Naive thymus-derived CD4-positive, alpha-beta T cell (primary cell): ENCODE measurements around the gene ROBO1. TPM values are rescaled to one million over a fixed set of nuclear protein-coding genes. Genes with fewer than 3 reads are reported as not detected.

Source experiments
- ATAC-seq: fragments of 150-1000 bp; cut with Tn5 transposase; 2 replicates; pipeline ENCODE4 v1.10.0; 2021; ENCODE audit warnings: mild to moderate bottlenecking, moderate library complexity
- CTCF ChIA-PET: fragments of 350-600 bp; sonication (Branson Sonifier 250); formaldehyde crosslinking; loops from one replicate; lab custom pipeline; 2021; ENCODE audit warnings: antibody characterized with exemption; lab: Charles Lee
- POLR2A ChIA-PET: fragments of 350-600 bp; sonication (Branson Sonifier 250); formaldehyde crosslinking; loops from one replicate; lab custom pipeline; 2021; ENCODE audit warnings: antibody characterized with exemption, inconsistent platforms; lab: Charles Lee
- DNase-seq, 9 donors: peaks; one replicate each; pipeline versions ENCODE4 v3.0.0 to v3.0.0-alpha.2; 2020 to 2022; ENCODE audit warnings: mixed read lengths in 1 of 9
- H3K27ac ChIP-seq: one replicate; pipeline ENCODE4 v1.7.0; 2013; ENCODE audit warnings: mild to moderate bottlenecking, low read depth, low read length, moderate library complexity
- H3K27me3 ChIP-seq, 2 donors: one replicate each; pipeline ENCODE4 v1.7.0; 2013; ENCODE audit warnings: low read length in 2 of 2, mild to moderate bottlenecking in 2 of 2, moderate library complexity in 2 of 2; ENCODE audit not compliant: control insufficient read depth in 2 of 2, insufficient read depth in 2 of 2
- H3K36me3 ChIP-seq, 3 experiments: 1 replicate in 2 of 3; 2 replicates in 1 of 3; pipeline ENCODE4 v1.7.0; 2013; ENCODE audit warnings: low read length in 3 of 3, mild to moderate bottlenecking in 3 of 3, moderate library complexity in 1 of 3; ENCODE audit not compliant: insufficient read depth in 3 of 3, control insufficient read depth in 2 of 3
- H3K4me1 ChIP-seq, 2 donors: one replicate each; pipeline ENCODE4 v1.7.0; 2013; ENCODE audit warnings: low read length in 2 of 2, mild to moderate bottlenecking in 2 of 2, moderate library complexity in 1 of 2; ENCODE audit not compliant: control insufficient read depth in 2 of 2, insufficient read depth in 2 of 2
- H3K4me3 ChIP-seq: 2 replicates; pipeline ENCODE4 v1.7.0; 2013; ENCODE audit warnings: mild to moderate bottlenecking, low read length
- H3K9me3 ChIP-seq, 3 experiments: 1 replicate in 2 of 3; 2 replicates in 1 of 3; pipeline ENCODE4 v1.7.0; 2013; ENCODE audit warnings: low read length in 3 of 3; ENCODE audit not compliant: control insufficient read depth in 2 of 3
- H3K27ac Mint-ChIP-seq, 9 donors: one replicate each; pipeline ENCODE4 v1.8.0; 2020 to 2022; ENCODE audit warnings: mixed read lengths in 9 of 9, mild to moderate bottlenecking in 8 of 9, moderate library complexity in 5 of 9, inconsistent platforms in 2 of 9
- H3K27me3 Mint-ChIP-seq, 5 donors: one replicate each; pipeline ENCODE4 v1.8.0; 2021 to 2022; ENCODE audit warnings: mixed read lengths in 5 of 5, mild to moderate bottlenecking in 1 of 5
- H3K36me3 Mint-ChIP-seq, 5 donors: one replicate each; pipeline ENCODE4 v1.8.0; 2020 to 2022; ENCODE audit warnings: mixed read lengths in 5 of 5, mild to moderate bottlenecking in 3 of 5, inconsistent platforms in 1 of 5
- H3K4me1 Mint-ChIP-seq, 7 donors: one replicate each; pipeline ENCODE4 v1.8.0; 2020 to 2022; ENCODE audit warnings: mixed read lengths in 7 of 7, mild to moderate bottlenecking in 3 of 7, inconsistent platforms in 1 of 7
- H3K4me3 Mint-ChIP-seq, 10 donors: one replicate each; pipeline ENCODE4 v1.8.0; 2020 to 2022; ENCODE audit warnings: mild to moderate bottlenecking in 10 of 10, mixed read lengths in 10 of 10, moderate library complexity in 6 of 10, inconsistent platforms in 2 of 10
- H3K9me3 Mint-ChIP-seq, 11 donors: one replicate each; pipeline ENCODE4 v1.8.0; 2020 to 2022; ENCODE audit warnings: mixed read lengths in 11 of 11, mild to moderate bottlenecking in 4 of 11, inconsistent platforms in 1 of 11, moderate library complexity in 1 of 11
- intact Hi-C, 2 donors: fragments of 100-400 bp; cut with micrococcal nuclease; formaldehyde crosslinking; loops; one replicate each; pipeline ENCODE4 v1.15.1; 2023
- polyA plus RNA-seq, 2 donors: library from polyadenylated mRNA; unstranded; fragments of 300-500 nt; fragmentation: Illumina TruSeq; gene quantifications; one replicate each; pipeline ENCODE4 v1.2.3, GENCODE V29; 2021
- total RNA-seq, 6 experiments: library from RNA in 5 of 6; stranded (reverse) in 5 of 6; gene quantifications; 1 replicate in 5 of 6; 2 replicates in 1 of 6; pipeline ENCODE4 v1.2.3 and lab custom pipeline; 2021 to 2026

Gene ROBO1
- total and polyA plus RNA-seq, 7 experiments from 2014 or later, result 0.08 to 0.59 (median 0.26) TPM; not detected in 2

GRCh38 chr3:79657076-79657475 is 110.7 kb downstream of the ROBO1 start:
- H3K27ac Mint-ChIP-seq, result no peak overlapping the region

GRCh38 chr3:79654019-79654418 is 113.8 kb downstream of the ROBO1 start:
- H3K27ac ChIP-seq, result no peak overlapping the region
- H3K4me3 Mint-ChIP-seq, result no peak overlapping the region
- ChIA-PET POLR2A (no interaction called here), CTCF (no interaction called here)
- no peak overlapping the region for H3K27ac Mint-ChIP-seq
- H3K9me3 Mint-ChIP-seq, result peaks cover 0 to 10% (median 0%) of the 10 kb centered on the region in 11 donors
- no peak for ATAC-seq
- H3K9me3 ChIP-seq, result no peaks in the 10 kb centered on the region
- H3K27me3 ChIP-seq, result no peaks in the 10 kb centered on the region
- H3K4me1 ChIP-seq, result no peaks in the 10 kb centered on the region
- H3K36me3 Mint-ChIP-seq, result no peaks in the 10 kb centered on the region
- no peak for DNase-seq
- no peaks in the 10 kb centered on the region for H3K27me3 Mint-ChIP-seq
- H3K36me3 ChIP-seq, result no peaks in the 10 kb centered on the region
- no peaks in the 10 kb centered on the region for H3K4me1 Mint-ChIP-seq
- intact Hi-C loops, result no loop called here
- no peak overlapping the region for H3K4me3 ChIP-seq

More at GRCh38 chr3:79657076-79657475, 110.7 kb downstream of the ROBO1 start:
- H3K27me3 ChIP-seq, result no peaks in the 10 kb centered on the region
- H3K27ac ChIP-seq, result no peak overlapping the region
- CTCF ChIA-PET, result no interaction called here
- H3K4me3 ChIP-seq, result no peak overlapping the region
- DNase-seq, result no peak
- no peak for ATAC-seq
- intact Hi-C loops, result no loop called here
- Mint-ChIP-seq H3K4me1 (no peaks in the 10 kb centered on the region), H3K9me3 (peaks cover 0 to 20% (median 4%) of the 10 kb centered on the region in 11 donors), H3K4me3 (no peak overlapping the region), H3K27me3 (no peaks in the 10 kb centered on the region), H3K36me3 (no peaks in the 10 kb centered on the region)
- POLR2A ChIA-PET, result no interaction called here
- no peaks in the 10 kb centered on the region for H3K4me1 ChIP-seq
- no peaks in the 10 kb centered on the region for H3K9me3 ChIP-seq
- H3K36me3 ChIP-seq, result no peaks in the 10 kb centered on the region

GRCh38 chr3:79653266-79653830 is 114.5 kb downstream of the ROBO1 start:
- H3K27ac Mint-ChIP-seq, result no peak overlapping the region

GRCh38 chr3:79651536-79652065 is 116.2 kb downstream of the ROBO1 start:
- Histone ChIP-seq H3K4me1 (no peaks in the 10 kb centered on the region), H3K27me3 (no peaks in the 10 kb centered on the region), H3K27ac (no peak overlapping the region), H3K9me3 (no peaks in the 10 kb centered on the region), H3K4me3 (no peak overlapping the region), H3K36me3 (no peaks in the 10 kb centered on the region)
- ChIA-PET POLR2A (no interaction called here), CTCF (no interaction called here)
- Mint-ChIP-seq H3K9me3 (peaks cover 0 to 11% (median 2%) of the 10 kb centered on the region in 11 donors), H3K27ac (no peak overlapping the region), H3K4me3 (no peak overlapping the region), H3K27me3 (no peaks in the 10 kb centered on the region), H3K4me1 (no peaks in the 10 kb centered on the region), H3K36me3 (no peaks in the 10 kb centered on the region)
- ATAC-seq (no peak), DNase-seq (no peak)
- intact Hi-C loops, result no loop called here

More at GRCh38 chr3:79653266-79653830, 114.5 kb downstream of the ROBO1 start:
- Mint-ChIP-seq H3K4me3 (no peak overlapping the region), H3K36me3 (no peaks in the 10 kb centered on the region), H3K27me3 (no peaks in the 10 kb centered on the region), H3K9me3 (peaks cover 0 to 10% (median 1%) of the 10 kb centered on the region in 11 donors), H3K4me1 (no peaks in the 10 kb centered on the region)
- Histone ChIP-seq H3K4me3 (no peak overlapping the region), H3K27me3 (no peaks in the 10 kb centered on the region), H3K36me3 (no peaks in the 10 kb centered on the region), H3K9me3 (no peaks in the 10 kb centered on the region), H3K4me1 (no peaks in the 10 kb centered on the region), H3K27ac (no peak overlapping the region)
- no peak for DNase-seq
- no peak for ATAC-seq
- intact Hi-C loops, result no loop called here
- CTCF ChIA-PET, result no interaction called here
- POLR2A ChIA-PET, result no interaction called here

- H3K36me3 ChIP-seq, result no peaks in the 10 kb centered on the region
- no peaks in the 10 kb centered on the region for H3K4me1 Mint-ChIP-seq
- H3K9me3 ChIP-seq, result no peaks in the 10 kb centered on the region
- no peaks in the 10 kb centered on the region for H3K27me3 ChIP-seq
- H3K27me3 Mint-ChIP-seq, result no peaks in the 10 kb centered on the region
- no peaks in the 10 kb centered on the region for H3K4me1 ChIP-seq
- ChIA-PET POLR2A (no interaction called here), CTCF (no interaction called here)
- H3K27ac Mint-ChIP-seq, result no peak overlapping the region
- H3K36me3 Mint-ChIP-seq, result no peaks in the 10 kb centered on the region
- ATAC-seq, result no peak
- H3K4me3 ChIP-seq, result no peak overlapping the region
- peaks cover 0 to 32% (median 15%) of the 10 kb centered on the region in 11 donors for H3K9me3 Mint-ChIP-seq
- no peak overlapping the region for H3K4me3 Mint-ChIP-seq
- H3K27ac ChIP-seq, result no peak overlapping the region
- no peak for DNase-seq
- intact Hi-C loops, result no loop called here
These were observed 127.9 kb downstream of the ROBO1 start for GRCh38 chr3:79639855-79640254.

- Mint-ChIP-seq H3K27ac (no peak overlapping the region), H3K27me3 (no peaks in the 10 kb centered on the region), H3K9me3 (peaks cover 1 to 19% (median 9%) of the 10 kb centered on the region in 11 donors), H3K36me3 (no peaks in the 10 kb centered on the region), H3K4me1 (no peaks in the 10 kb centered on the region), H3K4me3 (no peak overlapping the region)
- Histone ChIP-seq H3K4me3 (no peak overlapping the region), H3K9me3 (no peaks in the 10 kb centered on the region), H3K27me3 (no peaks in the 10 kb centered on the region), H3K4me1 (no peaks in the 10 kb centered on the region), H3K36me3 (no peaks in the 10 kb centered on the region), H3K27ac (no peak overlapping the region)
- ChIA-PET CTCF (no interaction called here), POLR2A (no interaction called here)
- DNase-seq, result no peak
- intact Hi-C loops, result no loop called here
- no peak for ATAC-seq
These were observed 131.4 kb downstream of the ROBO1 start for GRCh38 chr3:79636372-79636771.

- DNase-seq (no peak), ATAC-seq (no peak)
- Histone ChIP-seq H3K4me1 (no peaks in the 10 kb centered on the region), H3K27me3 (no peaks in the 10 kb centered on the region), H3K4me3 (no peak overlapping the region), H3K9me3 (no peaks in the 10 kb centered on the region), H3K27ac (no peak overlapping the region), H3K36me3 (no peaks in the 10 kb centered on the region)
- H3K4me3 Mint-ChIP-seq, result no peak overlapping the region
- no peaks in the 10 kb centered on the region for H3K27me3 Mint-ChIP-seq
- H3K27ac Mint-ChIP-seq, result no peak overlapping the region
- POLR2A ChIA-PET, result no interaction called here
- CTCF ChIA-PET, result no interaction called here
- intact Hi-C loops, result no loop called here
- H3K36me3 Mint-ChIP-seq, result no peaks in the 10 kb centered on the region
- H3K9me3 Mint-ChIP-seq, result peaks cover 0 to 36% (median 11%) of the 10 kb centered on the region in 11 donors
- H3K4me1 Mint-ChIP-seq, result no peaks in the 10 kb centered on the region
These were observed 135.0 kb downstream of the ROBO1 start for GRCh38 chr3:79632842-79633241.
